Progenitor cell of endocrine pancreas (in vitro differentiated cells): Measurements from ENCODE around the gene CD209. TPM values are rescaled to one million over a fixed set of nuclear protein-coding genes. Genes with fewer than 3 reads are reported as not detected.

Source experiments
- DNase-seq: peaks from one replicate; pipeline ENCODE4 v3.0.0; 2021; ENCODE audit warnings: low spot score; ENCODE audit not compliant: unreplicated experiment
- H3K27ac Mint-ChIP-seq: 2 replicates; pipeline ENCODE4 v1.8.0; 2021; ENCODE audit warnings: mild to moderate bottlenecking, moderate library complexity, mixed read lengths
- H3K27me3 Mint-ChIP-seq: 2 replicates; pipeline ENCODE4 v1.8.0; 2021; ENCODE audit warnings: mixed read lengths
- H3K36me3 Mint-ChIP-seq: 2 replicates; pipeline ENCODE4 v1.8.0; 2022; ENCODE audit warnings: mixed read lengths; ENCODE audit not compliant: insufficient read depth
- H3K4me1 Mint-ChIP-seq: 2 replicates; pipeline ENCODE4 v1.8.0; 2021; ENCODE audit warnings: low read depth, mixed read lengths
- H3K4me3 Mint-ChIP-seq: 2 replicates; pipeline ENCODE4 v1.8.0; 2021; ENCODE audit warnings: low read depth, mild to moderate bottlenecking, moderate library complexity, mixed read lengths
- H3K9me3 Mint-ChIP-seq: 2 replicates; pipeline ENCODE4 v1.8.0; 2021; ENCODE audit warnings: low read depth, mixed read lengths
- CTCF ChIP-seq: fragments of 200-600 bp; sonication (generic); IDR thresholded peaks from one replicate; pipeline ENCODE4 v1.5.0; 2021; ENCODE audit warnings: antibody characterized with exemption, mild to moderate bottlenecking; ENCODE audit not compliant: unreplicated experiment
- total RNA-seq: library from RNA; stranded (reverse); gene quantifications from 2 replicates; pipeline ENCODE4 v1.2.1, GENCODE V29; 2021

The CD209 gene
- total RNA-seq, 1 donor from 2014 or later: not detected

GRCh38 chr19:7690779-7691258 lies 56.5 kb downstream of the CD209 start:
- no peak overlapping the region for H3K4me3 Mint-ChIP-seq
- H3K27me3 Mint-ChIP-seq: peaks cover 8% of the 10 kb centered on the region
- DNase-seq: no peak
- no peaks in the 10 kb centered on the region for H3K4me1 Mint-ChIP-seq
- H3K36me3 Mint-ChIP-seq: no peaks in the 10 kb centered on the region
- H3K9me3 Mint-ChIP-seq: no peaks in the 10 kb centered on the region
- no peak overlapping the region for H3K27ac Mint-ChIP-seq
- TF ChIP-seq CTCF: no peak

Other genes with a start within 250 kb of the CD209 start
- 78.0 and 86.1 TPM in 2 replicates for gene ZNF358, start 231.4 kb downstream of the CD209 start, total RNA-seq
- 16.5 and 18.3 TPM in 2 replicates for gene MCOLN1, start 224.9 kb downstream of the CD209 start, total RNA-seq
- 131 and 140 TPM in 2 replicates for gene PNPLA6, start 211.8 kb downstream of the CD209 start, total RNA-seq
- 103 and 115 TPM in 2 replicates for gene CAMSAP3, start 151.7 kb downstream of the CD209 start, total RNA-seq
- 38.8 and 40.3 TPM in 2 replicates for gene XAB2, start 118.0 kb downstream of the CD209 start, total RNA-seq
- 150 and 184 TPM in 2 replicates for gene PET100, start 117.7 kb downstream of the CD209 start, total RNA-seq
- 1.0 and 2.0 TPM in 2 replicates for gene PCP2, start 113.8 kb downstream of the CD209 start, total RNA-seq
- gene STXBP2, start 110.4 kb downstream of the CD209 start, total RNA-seq: 141 and 143 TPM in 2 replicates
- gene RETN, start 78.5 kb downstream of the CD209 start, total RNA-seq: not detected in 2 replicates
- gene MCEMP1, start 70.4 kb downstream of the CD209 start, total RNA-seq: not detected in 2 replicates
- 71.5 and 88.8 TPM in 2 replicates for gene TRAPPC5, start 66.7 kb downstream of the CD209 start, total RNA-seq
- not detected in 2 replicates for gene FCER2, start 45.4 kb downstream of the CD209 start, total RNA-seq
- not detected in 2 replicates for gene CLEC4G, start 15.4 kb downstream of the CD209 start, total RNA-seq
- 0.36 and 0.42 TPM in 2 replicates for gene CLEC4M, start 15.7 kb upstream of the CD209 start, total RNA-seq
- 15.2 and 16.2 TPM in 2 replicates for gene EVI5L, start 82.7 kb upstream of the CD209 start, total RNA-seq
- 37.4 and 40.4 TPM in 2 replicates for gene PRR36, start 126.9 kb upstream of the CD209 start, total RNA-seq
- gene LRRC8E, start 141.0 kb upstream of the CD209 start, total RNA-seq: 3.6 and 3.9 TPM in 2 replicates
- 50.7 and 53.5 TPM in 2 replicates for gene MAP2K7, start 156.3 kb upstream of the CD209 start, total RNA-seq
- gene TGFBR3L, start 167.3 kb upstream of the CD209 start, total RNA-seq: 0.67 and 1.1 TPM in 2 replicates
- 9.9 and 10.8 TPM in 2 replicates for gene SNAPC2, start 172.8 kb upstream of the CD209 start, total RNA-seq
- gene CTXN1, start 178.6 kb upstream of the CD209 start, total RNA-seq: 97.9 and 114 TPM in 2 replicates
- 75.0 and 75.2 TPM in 2 replicates for gene TIMM44, start 196.1 kb upstream of the CD209 start, total RNA-seq